ENCODE data around the gene SLC30A5.

DNA sequence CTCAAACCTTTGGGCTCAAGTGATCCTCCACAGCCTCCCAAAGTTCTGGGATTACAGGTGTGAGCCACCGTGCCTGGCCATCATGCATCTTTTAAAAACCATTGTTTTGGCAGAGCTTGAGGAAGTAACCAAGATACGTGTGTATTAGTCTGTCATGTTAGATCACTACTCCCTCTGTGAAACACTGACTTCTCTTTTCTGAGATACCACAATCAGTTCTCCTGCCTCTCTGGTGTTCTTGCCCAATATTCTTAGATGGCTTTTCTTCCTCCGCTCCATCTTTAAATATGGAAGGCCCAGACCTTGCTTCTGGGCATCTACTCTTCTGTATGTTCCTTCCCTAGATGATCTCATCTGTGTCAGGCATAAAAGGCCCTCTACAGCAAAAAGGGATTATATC, 58.9 kb downstream of the SLC30A5 start:
- no peak for TF ChIP-seq CTCF (conservative IDR thresholded peaks at IDR 0.05; ENCODE audit: low read depth, low read length)
- no peak for TF ChIP-seq EZH2 (IDR thresholded peaks at IDR 0.05; ENCODE audit: borderline replicate concordance, low read depth, low read length, poor library complexity, severe bottlenecking)

Data from A673 (cell line).